Stimulated activated CD4-positive, alpha-beta T cell treated with anti-CD3 and anti-CD28 coated beads, Interleukin-15, amount 100 ng/mL, for 48 hours (primary cell): ENCODE results near the gene PRPH2.
"Not testable (repeated sequence)": the region's sequence is repeated elsewhere in the genome, so short reads cannot be mapped to it uniquely, and the experiment has no call there.

Experiments used
- DNase-seq, 2 donors: peaks; one replicate each; pipeline ENCODE4 v3.0.0-alpha.2; 2020; ENCODE audit warnings: low read depth in 2 of 2

The PRPH2 gene

GRCh38 chr6:42698217-42698616 lies 24.2 kb downstream of the PRPH2 start:
- DNase-seq, result no peak

DNA sequence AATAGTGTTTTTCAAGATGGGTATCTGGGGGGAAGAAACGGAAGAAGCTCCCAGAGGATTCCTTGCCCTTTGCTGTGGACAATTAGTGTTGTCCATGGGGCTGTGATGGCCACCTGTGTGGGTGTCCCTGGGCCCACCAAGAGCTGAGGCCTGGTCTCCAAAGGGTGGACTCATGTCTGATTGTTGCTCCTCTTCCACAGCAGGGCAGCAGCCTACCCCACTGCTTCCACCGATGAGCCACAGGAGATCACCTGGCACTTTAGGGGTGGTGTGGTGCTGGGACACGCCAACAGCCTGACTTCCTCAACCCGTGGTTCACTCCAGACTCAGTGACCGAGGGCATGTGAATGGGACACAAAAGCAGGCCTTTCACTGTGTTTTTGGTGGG lies 25.1 kb downstream of the PRPH2 start:
- no peak for DNase-seq

GRCh38 chr6:42696526-42697267 lies 25.7 kb downstream of the PRPH2 start:
- no peak for DNase-seq

- DNase-seq, result no peak
Observed at GRCh38 chr6:42694586-42694985, 27.8 kb downstream of the PRPH2 start.

DNA sequence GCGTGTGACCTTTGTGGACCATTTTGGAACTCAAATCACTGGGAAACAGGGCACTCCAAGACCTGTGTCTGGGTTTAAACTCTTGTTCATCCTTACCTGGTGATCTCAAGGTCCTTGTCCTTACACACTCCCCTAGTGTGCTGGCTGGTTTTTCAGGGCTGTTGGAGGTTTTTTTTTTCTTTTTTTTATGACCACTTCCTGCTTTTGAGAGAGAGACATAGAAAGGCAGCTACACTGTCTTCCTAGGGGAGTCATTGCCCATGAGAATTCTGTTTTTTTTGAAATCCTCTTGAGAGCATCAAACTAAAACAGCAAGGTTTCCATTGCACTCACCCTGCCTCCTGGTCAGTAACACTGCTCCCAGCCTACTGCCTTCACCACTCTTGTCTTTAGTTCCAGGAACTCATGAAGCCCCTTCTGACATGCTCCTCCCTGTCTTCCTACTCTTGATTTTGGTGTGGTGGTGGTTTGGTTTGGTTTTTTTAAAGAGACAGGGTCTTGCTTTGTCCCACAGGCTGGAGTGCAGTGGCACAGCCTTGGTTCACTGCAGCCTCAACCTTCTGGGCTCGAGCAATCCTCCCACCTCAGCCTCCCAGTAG lies 28.6 kb downstream of the PRPH2 start:
- DNase-seq, result no peak

DNA sequence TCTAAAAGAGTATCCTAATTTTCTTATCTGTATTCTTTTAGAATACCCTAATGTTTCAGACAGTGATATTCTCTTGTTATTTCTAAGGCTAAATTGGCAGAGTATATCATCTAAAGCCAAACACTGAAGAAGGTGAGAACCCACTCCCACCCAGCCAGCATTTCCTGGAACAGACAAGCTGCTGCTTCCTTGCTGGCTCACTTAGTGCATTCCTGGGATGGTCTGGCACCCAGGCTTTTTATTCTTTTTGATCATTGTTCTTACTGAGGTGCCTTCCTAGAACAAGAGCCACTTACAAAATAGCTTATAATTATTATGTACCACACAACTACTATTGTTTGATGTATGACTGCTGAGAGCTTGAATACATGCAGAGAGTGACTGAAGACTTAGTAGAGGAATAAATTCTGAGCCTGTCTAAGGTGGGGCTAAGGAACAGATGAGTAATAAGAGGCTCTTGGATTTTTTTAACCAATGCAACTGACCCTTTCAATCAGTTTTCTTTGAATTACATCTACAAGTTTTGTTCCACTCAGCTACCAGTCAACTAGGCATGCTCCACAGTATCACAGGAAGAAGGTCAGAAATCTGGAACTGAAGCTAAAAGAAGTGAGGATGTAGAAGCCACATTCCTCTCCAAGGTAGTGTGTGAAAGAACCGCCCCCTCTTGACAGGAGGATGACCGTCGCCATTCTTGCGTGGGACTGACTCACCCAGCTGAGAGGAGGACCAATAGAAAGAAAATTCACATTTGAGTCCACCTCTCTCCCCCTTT lies 30.1 kb downstream of the PRPH2 start:
- no peak for DNase-seq

DNA sequence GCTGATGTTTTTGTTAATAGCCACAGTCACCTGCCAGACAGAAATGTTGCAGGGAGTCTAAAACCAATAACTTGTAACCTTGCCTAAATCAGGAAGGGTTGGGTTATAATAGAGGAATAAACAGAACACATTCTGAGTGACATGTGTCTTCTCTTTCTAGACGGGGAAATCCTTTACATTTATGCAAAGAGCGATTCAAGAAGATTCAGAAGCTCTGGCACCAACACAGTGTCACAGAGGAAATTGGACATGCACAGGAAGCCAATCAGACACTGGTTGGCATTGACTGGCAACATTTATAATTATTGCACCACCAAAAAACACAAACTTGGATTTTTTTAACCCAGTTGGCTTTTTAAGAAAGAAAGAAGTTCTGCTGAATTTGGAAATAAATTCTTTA lies 31.5 kb downstream of the PRPH2 start:
- no peak for DNase-seq

GRCh38 chr6:42690151-42690702 lies 32.2 kb downstream of the PRPH2 start:
- DNase-seq, result no peak

DNA sequence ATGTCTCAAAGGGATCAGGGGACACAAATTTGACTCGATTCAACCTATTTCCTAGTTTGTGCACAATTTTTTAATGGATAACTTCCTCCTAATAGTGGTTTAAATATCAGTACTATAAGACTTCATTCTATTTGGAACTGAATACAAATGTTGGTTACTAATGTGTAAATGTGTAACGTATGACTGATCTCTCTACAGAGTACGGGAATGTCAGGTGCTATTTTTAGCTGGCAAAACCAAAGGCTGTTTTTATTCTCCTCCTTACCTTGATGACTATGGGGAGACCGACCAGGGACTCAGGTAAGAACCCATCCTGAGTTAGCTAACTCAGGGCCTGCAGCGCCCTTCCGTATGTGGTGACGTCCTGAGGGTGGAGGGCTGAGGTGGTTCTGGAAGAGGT lies 33.0 kb downstream of the PRPH2 start:
- DNase-seq, result no peak

DNA sequence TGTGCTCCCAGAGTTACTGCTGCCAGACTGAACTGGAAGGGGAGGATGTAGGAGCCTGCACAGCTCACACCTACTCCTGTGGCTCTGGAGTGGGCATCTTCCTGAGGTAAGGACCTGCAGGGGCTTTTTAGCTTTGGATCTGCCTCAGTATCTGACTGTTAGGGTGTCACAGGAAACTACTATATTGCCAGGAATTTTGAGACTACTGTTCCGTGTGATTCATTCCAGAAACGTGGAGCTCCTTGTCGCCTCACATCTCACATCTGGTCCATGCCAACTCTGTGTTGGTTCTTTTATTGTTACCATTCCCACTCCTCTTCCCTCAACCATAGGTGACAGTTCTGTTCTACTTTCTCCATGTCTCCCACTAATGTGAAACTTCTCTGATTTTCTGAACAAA lies 34.1 kb downstream of the PRPH2 start:
- DNase-seq, result no peak

DNA sequence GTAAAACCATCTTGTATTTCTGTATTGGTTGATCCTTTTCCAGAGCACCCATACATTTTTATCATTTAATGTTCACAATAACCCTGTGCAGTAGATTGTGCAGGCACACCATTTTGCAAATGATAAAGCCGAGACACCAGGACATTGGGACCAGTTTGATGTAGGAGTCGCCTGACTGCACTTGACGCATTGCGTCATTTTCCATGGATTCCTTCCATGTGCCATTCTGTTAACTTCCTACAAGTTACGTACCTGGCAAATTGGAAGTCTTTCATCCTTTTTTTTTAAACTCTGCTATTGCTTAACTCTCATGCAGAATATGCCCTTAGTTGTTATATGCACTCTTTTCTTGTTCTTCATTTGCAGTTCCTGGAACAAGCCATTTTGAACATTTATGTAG lies 43.0 kb downstream of the PRPH2 start:
- no peak for DNase-seq

- no peak for DNase-seq
Observed at GRCh38 chr6:42674780-42675179, 47.6 kb downstream of the PRPH2 start.

GRCh38 chr6:42674368-42674767 lies 48.0 kb downstream of the PRPH2 start:
- DNase-seq, result not testable (repeated sequence)

- DNase-seq, result no peak
Observed at GRCh38 chr6:42664718-42665117, 57.7 kb downstream of the PRPH2 start.

DNA sequence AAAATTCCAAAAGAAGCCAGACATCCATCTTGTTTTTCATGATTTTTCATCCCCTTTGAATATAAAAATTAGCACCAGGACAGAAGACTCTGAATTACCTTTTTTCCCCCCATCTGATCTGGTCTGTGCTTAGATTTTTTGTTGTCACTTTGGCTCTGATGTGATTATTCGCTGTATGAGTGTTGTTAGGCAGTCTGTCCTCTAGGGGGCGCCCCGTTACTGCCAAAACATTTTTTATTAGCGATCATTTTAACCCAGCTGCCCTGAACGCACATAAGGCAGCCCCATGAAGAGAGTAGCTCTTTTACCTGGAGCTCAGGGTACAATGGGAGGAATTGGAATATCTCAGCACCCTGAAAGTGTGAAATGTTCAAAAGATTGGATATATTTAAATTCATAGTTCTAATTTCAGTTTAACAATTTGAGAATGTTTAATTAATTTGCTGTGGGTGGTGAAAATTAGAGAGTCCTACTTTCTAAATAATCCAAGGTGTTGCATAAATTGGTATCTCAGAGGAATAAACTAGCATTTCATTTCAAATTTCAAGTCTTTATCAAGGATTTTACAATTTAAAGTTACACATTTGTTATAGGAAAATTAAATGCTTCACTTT lies 60.8 kb downstream of the PRPH2 start:
- DNase-seq, result peak; percentile 60 to 74

DNA sequence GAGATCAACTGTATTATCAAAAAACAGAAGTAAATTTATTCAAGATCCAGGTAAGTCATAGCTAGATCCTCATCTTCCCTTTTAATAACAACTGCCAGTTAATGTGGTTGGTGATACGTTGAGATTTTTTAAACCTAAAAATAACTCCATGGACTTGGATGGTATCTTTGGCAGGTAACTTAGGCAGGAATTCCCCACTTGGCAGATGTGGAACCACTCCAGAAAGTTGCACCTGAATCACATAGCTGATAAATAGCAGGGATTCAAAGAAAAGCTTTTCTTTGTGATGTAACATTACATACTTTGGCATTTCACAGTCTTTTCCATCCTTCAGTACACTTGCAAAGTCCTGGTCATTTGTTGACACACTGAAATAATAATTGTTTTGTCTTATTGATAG lies 62.6 kb downstream of the PRPH2 start:
- no peak for DNase-seq

- no peak for DNase-seq
Observed at GRCh38 chr6:42653851-42654250, 68.5 kb downstream of the PRPH2 start.

- no peak for DNase-seq
Observed at GRCh38 chr6:42652024-42652746, 70.2 kb downstream of the PRPH2 start.
